H9 (cell line): ENCODE measurements around the gene TMEM190. TPM values are rescaled to one million over a fixed set of nuclear protein-coding genes. Genes with fewer than 3 reads are reported as not detected.

ENCODE experiments used
- DNase-seq: peaks from one replicate; pipeline ENCODE4 v3.0.0-alpha.2; 2017
- H2AFZ ChIP-seq: one replicate; pipeline ENCODE4 v1.6.1; 2013; ENCODE audit warnings: mild to moderate bottlenecking, low read length, control low read depth, moderate library complexity
- H2AK5ac ChIP-seq: 2 replicates; pipeline ENCODE4 v1.6.1; 2013; ENCODE audit warnings: low read length, control low read depth, mixed read lengths; ENCODE audit not compliant: insufficient read length
- H2BK120ac ChIP-seq: one replicate; pipeline ENCODE4 v1.6.1; 2013; ENCODE audit warnings: low read depth, mild to moderate bottlenecking, low read length, control low read depth, inconsistent platforms; ENCODE audit not compliant: poor library complexity, severe bottlenecking
- H2BK12ac ChIP-seq: 2 replicates; pipeline ENCODE4 v1.6.1; 2013; ENCODE audit warnings: low read length, control low read depth, mixed read lengths, low read depth; ENCODE audit not compliant: insufficient read length
- H2BK15ac ChIP-seq: 2 replicates; pipeline ENCODE4 v1.6.1; 2013; ENCODE audit warnings: low read depth, low read length, control low read depth
- H2BK20ac ChIP-seq: one replicate; pipeline ENCODE4 v1.6.1; 2013; ENCODE audit warnings: low read depth, mild to moderate bottlenecking, low read length, control low read depth, inconsistent platforms; ENCODE audit not compliant: poor library complexity, severe bottlenecking
- H2BK5ac ChIP-seq: 2 replicates; pipeline ENCODE4 v1.6.1; 2013; ENCODE audit warnings: low read length, control low read depth, mixed read lengths; ENCODE audit not compliant: insufficient read length
- H3K14ac ChIP-seq: 2 replicates; pipeline ENCODE4 v1.6.1; 2013; ENCODE audit warnings: low read length, control low read depth; ENCODE audit not compliant: insufficient read depth
- H3K18ac ChIP-seq: 2 replicates; pipeline ENCODE4 v1.6.1; 2013; ENCODE audit warnings: low read depth, mild to moderate bottlenecking, mixed read lengths, low read length, control low read depth; ENCODE audit not compliant: insufficient read length
- H3K23ac ChIP-seq: 2 replicates; pipeline ENCODE4 v1.6.1; 2013; ENCODE audit warnings: low read length, control low read depth, mixed read lengths, low read depth; ENCODE audit not compliant: insufficient read length
- H3K23me2 ChIP-seq: 2 replicates; pipeline ENCODE4 v1.6.1; 2013; ENCODE audit warnings: low read depth, mild to moderate bottlenecking, mixed read lengths, low read length, control low read depth; ENCODE audit not compliant: insufficient read length, poor library complexity, severe bottlenecking
- H3K27ac ChIP-seq: 2 replicates; pipeline ENCODE4 v1.5.1; 2013; ENCODE audit warnings: low read length, control low read depth, mixed read lengths, low read depth; ENCODE audit not compliant: insufficient read length
- H3K27me3 ChIP-seq: 2 replicates; pipeline ENCODE4 v1.6.1; 2013; ENCODE audit warnings: low read length, control low read depth, inconsistent platforms; ENCODE audit not compliant: insufficient read depth
- H3K4ac ChIP-seq: 2 replicates; pipeline ENCODE4 v1.6.1; 2013; ENCODE audit warnings: low read depth, mild to moderate bottlenecking, control low read depth, inconsistent platforms, low read length, moderate library complexity
- H3K4me1 ChIP-seq: 2 replicates; pipeline ENCODE4 v1.6.1; 2013; ENCODE audit warnings: low read length, control low read depth, inconsistent platforms; ENCODE audit not compliant: insufficient read depth
- H3K4me2 ChIP-seq: 2 replicates; pipeline ENCODE4 v1.6.1; 2013; ENCODE audit warnings: low read length, control low read depth, mixed read lengths; ENCODE audit not compliant: insufficient read length, insufficient read depth
- H3K56ac ChIP-seq: 2 replicates; pipeline ENCODE4 v1.6.1; 2013; ENCODE audit warnings: low read depth, mild to moderate bottlenecking, mixed read lengths, low read length, control low read depth; ENCODE audit not compliant: insufficient read length
- H3K79me1 ChIP-seq: 2 replicates; pipeline ENCODE4 v1.6.1; 2013; ENCODE audit warnings: low read depth, mild to moderate bottlenecking, moderate library complexity, low read length, control low read depth, inconsistent platforms; ENCODE audit not compliant: insufficient read depth, poor library complexity, severe bottlenecking
- H3K79me2 ChIP-seq: 2 replicates; pipeline ENCODE4 v1.6.1; 2013; ENCODE audit warnings: low read length, control low read depth, inconsistent platforms; ENCODE audit not compliant: insufficient read depth
- H3K9ac ChIP-seq: 2 replicates; pipeline ENCODE4 v1.6.1; 2013; ENCODE audit warnings: low read length, control low read depth, mixed read lengths; ENCODE audit not compliant: insufficient read length; ENCODE audit errors: extremely low read depth
- H3K9me3 ChIP-seq: one replicate; pipeline ENCODE4 v1.6.1; 2013; ENCODE audit warnings: low read depth, low read length, inconsistent platforms; ENCODE audit not compliant: control insufficient read depth
- H3T11ph ChIP-seq: one replicate; pipeline ENCODE4 v1.6.1; 2013; ENCODE audit warnings: mild to moderate bottlenecking, low read length, control low read depth, inconsistent platforms
- H4K20me1 ChIP-seq: one replicate; pipeline ENCODE4 v1.6.1; 2013; ENCODE audit not compliant: control insufficient read depth, insufficient read length, insufficient read depth
- H4K5ac ChIP-seq: 2 replicates; pipeline ENCODE4 v1.6.1; 2013; ENCODE audit warnings: low read depth, mild to moderate bottlenecking, mixed read lengths, low read length, control low read depth; ENCODE audit not compliant: insufficient read length
- H4K8ac ChIP-seq: replicated peaks from 2 replicates; pipeline ENCODE4 v1.6.1; 2013; ENCODE audit warnings: low read length, control low read depth, mixed read lengths, low read depth; ENCODE audit not compliant: insufficient read length
- H4K91ac ChIP-seq: 2 replicates; pipeline ENCODE4 v1.6.1; 2013; ENCODE audit warnings: low read depth, mild to moderate bottlenecking, moderate library complexity, mixed read lengths, low read length, control low read depth; ENCODE audit not compliant: insufficient read length
- H3K27ac Mint-ChIP-seq, 3 experiments: 2 replicates in 2 of 3; 3 replicates in 1 of 3; pipeline ENCODE4 v1.8.0; 2020 to 2021; ENCODE audit warnings: mixed read lengths in 3 of 3, mild to moderate bottlenecking in 1 of 3, moderate library complexity in 1 of 3
- H3K27me3 Mint-ChIP-seq: 2 replicates; pipeline ENCODE4 v1.8.0; 2021; ENCODE audit warnings: low read depth, mild to moderate bottlenecking, moderate library complexity, mixed read lengths
- H3K36me3 Mint-ChIP-seq, 3 experiments: 2 replicates in 2 of 3; 3 replicates in 1 of 3; pipeline ENCODE4 v1.8.0; 2020 to 2021; ENCODE audit warnings: low read depth in 3 of 3, mixed read lengths in 3 of 3; ENCODE audit not compliant: insufficient read depth in 1 of 3
- H3K4me1 Mint-ChIP-seq, 2 experiments: 2 replicates each; pipeline ENCODE4 v1.8.0; 2020; ENCODE audit warnings: mixed read lengths in 2 of 2
- H3K4me3 Mint-ChIP-seq, 2 experiments: 2 replicates in 1 of 2; 3 replicates in 1 of 2; pipeline ENCODE4 v1.8.0; 2020 to 2021; ENCODE audit warnings: mild to moderate bottlenecking in 2 of 2, mixed read lengths in 2 of 2, moderate library complexity in 1 of 2
- H3K9me3 Mint-ChIP-seq, 2 experiments: 2 replicates in 1 of 2; 3 replicates in 1 of 2; pipeline ENCODE4 v1.8.0; 2020; ENCODE audit warnings: mild to moderate bottlenecking in 2 of 2, mixed read lengths in 2 of 2, moderate library complexity in 1 of 2
- WGBS: extraction: QIAGEN DNeasy Blood & Tissue Kit; methylation state at CpG from one replicate; pipeline ENCODE4 v1.1.7; 2013; ENCODE audit warnings: missing lambda C conversion rate, low lambda C conversion rate, mixed read lengths; ENCODE audit not compliant: insufficient read length; ENCODE audit errors: extremely low coverage; 5-methylcytosine and 5-hydroxymethylcytosine counted together
- total RNA-seq: library from RNA; stranded (reverse); gene quantifications from 2 replicates; pipeline ENCODE4 v1.2.1, GENCODE V29; 2021
- TF ChIP-seq, protein P1 (sequence below): fragments of 200-600 bp; sonication (generic); conservative IDR thresholded peaks from 3 replicates; pipeline ENCODE4 v1.8.0; 2021; ENCODE audit warnings: antibody characterized with exemption, mild to moderate bottlenecking

Gene TMEM190
- total RNA-seq, 1 experiment from 2014 or later, result 1.5 TPM

DNA sequence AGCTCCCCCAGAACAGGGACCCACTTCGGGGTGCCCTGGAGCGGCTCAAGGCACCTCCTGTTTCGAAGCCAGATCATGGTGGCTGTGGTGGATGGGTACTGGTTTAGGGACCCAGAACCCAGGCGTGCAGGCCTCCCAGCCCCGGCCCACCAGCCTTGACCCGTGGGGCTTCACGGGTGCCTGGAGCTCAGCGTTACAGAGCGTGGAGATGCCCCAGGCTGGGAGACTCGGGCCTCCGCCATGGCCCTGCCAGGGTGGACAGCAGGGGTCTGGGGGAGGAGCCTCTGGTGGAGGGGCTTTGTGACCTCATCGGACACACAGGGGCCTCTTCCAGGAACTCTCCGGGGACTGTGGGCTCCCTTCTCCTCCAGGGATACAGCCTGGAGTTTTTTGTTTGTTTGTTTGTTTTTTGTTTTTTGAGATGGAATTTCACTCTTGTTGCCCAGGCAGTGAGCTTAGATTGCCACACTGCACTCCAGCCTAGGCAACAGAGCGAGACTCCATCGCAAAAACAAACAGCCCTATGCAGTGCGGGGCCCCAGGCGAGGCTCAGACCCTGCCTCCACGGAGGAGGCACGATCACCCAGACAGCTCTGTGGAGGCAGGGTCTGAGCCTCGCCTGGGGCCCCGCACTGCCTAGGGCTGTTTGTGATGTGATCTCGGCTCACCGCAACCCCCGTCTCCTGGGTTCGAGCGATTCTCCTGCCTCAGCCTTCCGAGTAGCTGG, 13.5 kb upstream of the TMEM190 start, which contains the start of gene GARIN5B:
Gene GARIN5B (minus strand): TSS at position 271 of the 727 bp plus-strand sequence. CDS start 194 bp downstream, at position 77.
- Histone ChIP-seq H3K79me1 (no peaks in the 10 kb centered on the region), H2BK120ac (no peak within 1 kb of the TSS), H3K14ac (peak within 1 kb of the TSS; percentile 6; the same call in 1 of the 2 replicates), H2AFZ (no peak within 1 kb of the TSS), H3K79me2 (no peaks in the 10 kb centered on the region), H3K23me2 (no peaks in the 10 kb centered on the region), H3T11ph (no peak within 1 kb of the TSS), H3K23ac (no peak within 1 kb of the TSS), H3K18ac (peak within 1 kb of the TSS; percentile 57), H2BK15ac (no peak within 1 kb of the TSS), H3K4me2 (no peak within 1 kb of the TSS), H3K56ac (no peak within 1 kb of the TSS), H3K27ac (no peak within 1 kb of the TSS), H2AK5ac (no peak within 1 kb of the TSS), H3K9ac (no peak within 1 kb of the TSS), H4K5ac (no peak within 1 kb of the TSS), H4K20me1 (no peaks in the 10 kb centered on the region), H3K27me3 (no peaks in the 10 kb centered on the region; the same call in 1 of the 2 replicates), H2BK12ac (no peak within 1 kb of the TSS), H3K4ac (no peak within 1 kb of the TSS), H4K91ac (no peak within 1 kb of the TSS), H4K8ac (no peak within 1 kb of the TSS), H3K4me1 (no peaks in the 10 kb centered on the region), H2BK5ac (no peak within 1 kb of the TSS), H3K9me3 (no peaks in the 10 kb centered on the region), H2BK20ac (no peak within 1 kb of the TSS)
- WGBS, result no CpG with 5 or more reads among the region's 27 CpGs
- TF ChIP-seq, protein P1, sequence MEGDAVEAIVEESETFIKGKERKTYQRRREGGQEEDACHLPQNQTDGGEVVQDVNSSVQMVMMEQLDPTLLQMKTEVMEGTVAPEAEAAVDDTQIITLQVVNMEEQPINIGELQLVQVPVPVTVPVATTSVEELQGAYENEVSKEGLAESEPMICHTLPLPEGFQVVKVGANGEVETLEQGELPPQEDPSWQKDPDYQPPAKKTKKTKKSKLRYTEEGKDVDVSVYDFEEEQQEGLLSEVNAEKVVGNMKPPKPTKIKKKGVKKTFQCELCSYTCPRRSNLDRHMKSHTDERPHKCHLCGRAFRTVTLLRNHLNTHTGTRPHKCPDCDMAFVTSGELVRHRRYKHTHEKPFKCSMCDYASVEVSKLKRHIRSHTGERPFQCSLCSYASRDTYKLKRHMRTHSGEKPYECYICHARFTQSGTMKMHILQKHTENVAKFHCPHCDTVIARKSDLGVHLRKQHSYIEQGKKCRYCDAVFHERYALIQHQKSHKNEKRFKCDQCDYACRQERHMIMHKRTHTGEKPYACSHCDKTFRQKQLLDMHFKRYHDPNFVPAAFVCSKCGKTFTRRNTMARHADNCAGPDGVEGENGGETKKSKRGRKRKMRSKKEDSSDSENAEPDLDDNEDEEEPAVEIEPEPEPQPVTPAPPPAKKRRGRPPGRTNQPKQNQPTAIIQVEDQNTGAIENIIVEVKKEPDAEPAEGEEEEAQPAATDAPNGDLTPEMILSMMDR, result no peak
- Mint-ChIP-seq H3K36me3 (no peaks in the 10 kb centered on the region), H3K9me3 (no peaks in the 10 kb centered on the region), H3K4me3 (peak within 1 kb of the TSS in 1 of 2 experiments; percentile 54; a peak in 2 of 5 replicates), H3K27me3 (peaks cover 55% of the 10 kb centered on the region), H3K27ac (peak within 1 kb of the TSS in 1 of 3 experiments; percentile 35; a peak in 1 of 7 replicates), H3K4me1 (peaks cover 12 to 26% of the 10 kb centered on the region in 2 experiments)
- DNase-seq, result no peak
